ENCODE results near the gene PSMC5. TPM values are rescaled to one million over a fixed set of nuclear protein-coding genes. Genes with fewer than 3 reads are reported as not detected.

PSMC5 gene
- total and polyA plus RNA-seq, 9 of the 15 experiments (the other 6 are each of a cell fraction or from before 2014, with no cell fraction given): 89.2 to 393 (median 161) TPM

DNA sequence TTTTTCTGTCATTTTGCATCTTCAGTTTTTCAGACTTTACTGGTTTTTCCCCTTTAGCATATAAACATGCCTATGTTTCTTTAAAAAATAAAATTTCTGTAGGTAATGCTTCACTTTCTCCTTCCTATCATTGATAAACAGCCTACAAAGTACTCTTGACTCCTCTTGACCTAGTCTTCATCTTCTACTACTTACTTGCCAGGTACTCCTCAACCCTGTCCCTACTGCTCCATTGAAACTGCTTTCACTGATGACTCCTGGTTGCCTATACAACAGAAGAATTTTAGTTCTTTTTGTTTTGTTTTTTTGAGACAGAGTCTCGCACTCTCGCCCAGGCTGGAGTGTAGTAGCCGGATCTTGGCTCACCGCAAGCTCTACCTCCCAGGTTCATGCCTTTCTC lies 46.3 kb upstream of the PSMC5 start:
- Histone ChIP-seq H3K27me3 (ENCODE audit: control insufficient read depth in 2 of 2, insufficient read depth in 2 of 2, low read length in 2 of 2) (no peaks in the 10 kb centered on the region), H3K27ac (ENCODE audit: extremely low read depth, low read depth, low read length) (no peak overlapping the region), H3K9me1 (ENCODE audit: control insufficient read depth, insufficient read depth, low read length) (no peaks in the 10 kb centered on the region), H3K4me1 (replicated peaks in 1 of 2; ENCODE audit: control insufficient read depth in 2 of 2, insufficient read depth in 2 of 2, low read length in 2 of 2) (peaks cover 0 to 9% of the 10 kb centered on the region in 2 experiments; a peak in 2 of 5 replicates), H3K4me3 (no peak overlapping the region), H4K20me1 (replicated peaks; ENCODE audit: control insufficient read depth, insufficient read depth, low read length) (peaks cover 19% of the 10 kb centered on the region), H3K36me3 (ENCODE audit: control insufficient read depth, insufficient read depth, low read length) (peaks cover 88% of the 10 kb centered on the region), H3K4me2 (ENCODE audit: insufficient read depth, low read length) (no peak overlapping the region), H3K79me2 (ENCODE audit: control insufficient read depth, insufficient read depth, low read length) (peaks cover 96% of the 10 kb centered on the region), H3K9ac (ENCODE audit: insufficient read depth in 1 of 2, low read depth in 2 of 2, low read length in 2 of 2) (no peak overlapping the region), H3K9me3 (replicated peaks; ENCODE audit: control insufficient read depth, insufficient read depth, low read depth, low read length) (no peaks in the 10 kb centered on the region), H2AFZ (ENCODE audit: low read depth, low read length) (no peak overlapping the region)
- ATAC-seq: no peak
- POLR2A ChIA-PET: interaction anchor here (0.6 to 8.0 kb wide), 3 partner anchors 7 to 56 kb away, joined by 3 to 82 read pairs (median 5); partner anchors contain the start of genes CCDC47 and DDX42
- in situ Hi-C loops (cut with MboI) (no loop called here), intact Hi-C loops (cut with micrococcal nuclease) (no loop called here)
- 100% methylated on average over 4 of the region's 4 CpGs for WGBS (ENCODE audit: insufficient coverage, low coverage, missing lambda C conversion rate)
- no peak for DNase-seq (ENCODE audit: extremely low read depth in 1 of 4, low spot score in 3 of 4)
- no peak for FAIRE-seq
- BruUV-seq (replicated peaks): no TSS peak
- TF ChIP-seq TAF15 (IDR thresholded peaks at IDR 0.05; ENCODE audit: low read depth, low read length): no peak
- no peak for TF ChIP-seq ZNF644 (tag; IDR thresholded peaks at IDR 0.05; ENCODE audit: low read depth)
- TF ChIP-seq, protein P1, sequence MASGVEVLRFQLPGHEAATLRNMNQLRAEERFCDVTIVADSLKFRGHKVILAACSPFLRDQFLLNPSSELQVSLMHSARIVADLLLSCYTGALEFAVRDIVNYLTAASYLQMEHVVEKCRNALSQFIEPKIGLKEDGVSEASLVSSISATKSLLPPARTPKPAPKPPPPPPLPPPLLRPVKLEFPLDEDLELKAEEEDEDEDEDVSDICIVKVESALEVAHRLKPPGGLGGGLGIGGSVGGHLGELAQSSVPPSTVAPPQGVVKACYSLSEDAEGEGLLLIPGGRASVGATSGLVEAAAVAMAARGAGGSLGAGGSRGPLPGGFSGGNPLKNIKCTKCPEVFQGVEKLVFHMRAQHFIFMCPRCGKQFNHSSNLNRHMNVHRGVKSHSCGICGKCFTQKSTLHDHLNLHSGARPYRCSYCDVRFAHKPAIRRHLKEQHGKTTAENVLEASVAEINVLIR (CRISPR knock-in tag; IDR thresholded peaks at IDR 0.05): no peak
- no peak for TF ChIP-seq FOXJ2 (tag; IDR thresholded peaks at IDR 0.05)
- TF ChIP-seq, protein P2, sequence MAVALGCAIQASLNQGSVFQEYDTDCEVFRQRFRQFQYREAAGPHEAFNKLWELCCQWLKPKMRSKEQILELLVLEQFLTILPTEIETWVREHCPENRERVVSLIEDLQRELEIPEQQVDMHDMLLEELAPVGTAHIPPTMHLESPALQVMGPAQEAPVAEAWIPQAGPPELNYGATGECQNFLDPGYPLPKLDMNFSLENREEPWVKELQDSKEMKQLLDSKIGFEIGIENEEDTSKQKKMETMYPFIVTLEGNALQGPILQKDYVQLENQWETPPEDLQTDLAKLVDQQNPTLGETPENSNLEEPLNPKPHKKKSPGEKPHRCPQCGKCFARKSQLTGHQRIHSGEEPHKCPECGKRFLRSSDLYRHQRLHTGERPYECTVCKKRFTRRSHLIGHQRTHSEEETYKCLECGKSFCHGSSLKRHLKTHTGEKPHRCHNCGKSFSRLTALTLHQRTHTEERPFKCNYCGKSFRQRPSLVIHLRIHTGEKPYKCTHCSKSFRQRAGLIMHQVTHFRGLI (CRISPR knock-in tag; IDR thresholded peaks at IDR 0.05): no peak
- TF ChIP-seq, protein P3, sequence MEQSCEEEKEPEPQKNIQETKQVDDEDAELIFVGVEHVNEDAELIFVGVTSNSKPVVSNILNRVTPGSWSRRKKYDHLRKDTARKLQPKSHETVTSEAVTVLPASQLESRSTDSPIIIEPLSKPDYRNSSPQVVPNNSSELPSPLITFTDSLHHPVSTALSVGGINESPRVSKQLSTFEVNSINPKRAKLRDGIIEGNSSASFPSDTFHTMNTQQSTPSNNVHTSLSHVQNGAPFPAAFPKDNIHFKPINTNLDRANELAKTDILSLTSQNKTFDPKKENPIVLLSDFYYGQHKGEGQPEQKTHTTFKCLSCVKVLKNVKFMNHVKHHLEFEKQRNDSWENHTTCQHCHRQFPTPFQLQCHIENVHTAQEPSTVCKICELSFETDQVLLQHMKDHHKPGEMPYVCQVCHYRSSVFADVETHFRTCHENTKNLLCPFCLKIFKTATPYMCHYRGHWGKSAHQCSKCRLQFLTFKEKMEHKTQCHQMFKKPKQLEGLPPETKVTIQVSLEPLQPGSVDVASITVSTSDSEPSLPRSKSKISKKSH (CRISPR knock-in tag; IDR thresholded peaks at IDR 0.05): no peak
- TF ChIP-seq ZKSCAN3 (CRISPR knock-in tag; IDR thresholded peaks at IDR 0.05): no peak
- TF ChIP-seq U2AF2 (optimal IDR thresholded peaks at IDR 0.05; ENCODE audit: low read depth, low read length): no peak
- no peak for TF ChIP-seq ZSCAN32 (CRISPR knock-in tag; IDR thresholded peaks at IDR 0.05)
- TF ChIP-seq MAFF (IDR thresholded peaks at IDR 0.05; ENCODE audit: low read length): no peak
- TF ChIP-seq SAP30 (IDR thresholded peaks at IDR 0.05; ENCODE audit: borderline replicate concordance, insufficient read depth, low read depth, low read length, poor library complexity, severe bottlenecking): no peak
- no peak for TF ChIP-seq MCM3 (IDR thresholded peaks at IDR 0.05)
- no peak for TF ChIP-seq ZNF444 (CRISPR knock-in tag; IDR thresholded peaks at IDR 0.05)
- TF ChIP-seq NCOR1 (IDR thresholded peaks at IDR 0.05): no peak
- no peak for TF ChIP-seq POLR3G (IDR thresholded peaks at IDR 0.05; ENCODE audit: extremely low read depth, insufficient read length, insufficient replicate concordance)
- TF ChIP-seq RAD21 (CRISPR knock-in tag; conservative IDR thresholded peaks at IDR 0.05 in 1 of 2, IDR thresholded peaks at IDR 0.05 in 1 of 2): no peak
- TF ChIP-seq MXI1 (IDR thresholded peaks at IDR 0.05; ENCODE audit: low read depth, low read length): no peak
- TF ChIP-seq PHTF2 (CRISPR knock-in tag; IDR thresholded peaks at IDR 0.05): no peak
- TF ChIP-seq FOXP1 (CRISPR knock-in tag; IDR thresholded peaks at IDR 0.05): no peak
- TF ChIP-seq PHF21A (IDR thresholded peaks at IDR 0.05; ENCODE audit: borderline replicate concordance, low read depth): no peak
- CTCF ChIA-PET (ENCODE audit: low intra/inter-chr PET ratio): no interaction called here

Data from K562 (cell line).